Upper lobe of left lung (tissue), 6 donors: ENCODE results near the gene ZBED5. TPM values are rescaled to one million over a fixed set of nuclear protein-coding genes. Genes with fewer than 3 reads are reported as not detected.
"Not testable (repeated sequence)": the region's sequence is repeated elsewhere in the genome, so short reads cannot be mapped to it uniquely, and the experiment has no call there.

Experiments used
- ATAC-seq, 2 donors: fragments of 200-7000 bp; cut with Tn5 transposase; one replicate each; pipeline ENCODE4 v1.9.1; 2022; ENCODE audit warnings: mild to moderate bottlenecking in 2 of 2, moderate library complexity in 2 of 2; ENCODE audit not compliant: low FRiP score in 2 of 2
- DNase-seq, 2 donors: peaks; one replicate each; pipeline ENCODE4 v3.0.0-alpha.2; 2019 to 2020
- H3K27ac ChIP-seq, 4 donors: fragments of 200-600 bp; sonication (generic); one replicate each; pipeline ENCODE4 v1.5.1; 2016 to 2019
- H3K27me3 ChIP-seq, 4 donors: fragments of 200-600 bp; sonication (generic); one replicate each; pipeline ENCODE4 v1.5.1; 2017 to 2019
- H3K36me3 ChIP-seq, 4 donors: fragments of 200-600 bp; sonication (generic); one replicate each; pipeline ENCODE4 v1.5.1; 2016 to 2019
- H3K4me1 ChIP-seq, 4 donors: fragments of 200-600 bp; sonication (generic); one replicate each; pipeline ENCODE4 v1.5.1; 2018 to 2019
- H3K4me3 ChIP-seq, 4 donors: fragments of 200-600 bp; sonication (generic); one replicate each; pipeline ENCODE4 v1.5.1; 2017 to 2019; ENCODE audit warnings: mild to moderate bottlenecking in 2 of 4, moderate library complexity in 1 of 4
- H3K9me3 ChIP-seq, 4 donors: fragments of 200-600 bp; sonication (generic); one replicate each; pipeline ENCODE4 v1.5.1; 2018 to 2019
- EP300 ChIP-seq, 4 donors: sonication (generic); formaldehyde crosslinking; IDR thresholded peaks; one replicate each; pipeline ENCODE4 v1.5.1; 2017; ENCODE audit warnings: antibody characterized with exemption in 4 of 4, control low read depth in 2 of 4
- POLR2A ChIP-seq, 4 donors: fragments of 450-650 bp; IDR thresholded peaks; one replicate each; pipeline ENCODE4 v1.5.1; 2016 to 2017; ENCODE audit warnings: antibody characterized with exemption in 4 of 4, mild to moderate bottlenecking in 2 of 4
- POLR2AphosphoS5 ChIP-seq, 2 donors: sonication (generic); formaldehyde crosslinking; IDR thresholded peaks; one replicate each; pipeline ENCODE4 v1.5.1; 2017; ENCODE audit warnings: antibody characterized with exemption in 2 of 2
- WGBS, 2 donors: methylation state at CpG; one replicate each; pipeline ENCODE4 v1.1.5; 2017 to 2018; 5-methylcytosine and 5-hydroxymethylcytosine counted together
- total RNA-seq, 6 donors: library from RNA; depleted of rRNA in 4 of 6; stranded (reverse); fragments of >200 nt in 4 of 6; gene quantifications; one replicate each; pipeline versions ENCODE4 v1.1.0 to v1.2.1, GENCODE V29; 2016 to 2021
- TF ChIP-seq, protein P1 (sequence below), 6 experiments: fragments of 450-650 bp in 4 of 6; fragments of 200-600 bp in 2 of 6; sonication (generic) in 2 of 6; IDR thresholded peaks; one replicate each; pipeline ENCODE4 v1.5.1; 2016 to 2019; ENCODE audit warnings: antibody characterized with exemption in 6 of 6
- donor health status: DM: no; HTN: no; CAD: no; lungs with moderate emphysema.
- donor health status: DM: no; HTN: yes; CAD: no; lungs with severe emphysema.

The ZBED5 gene
- total RNA-seq, 6 donors from 2014 or later: 14.4 to 54.6 (median 36.7) TPM

GRCh38 chr11:10828402-10828801, 29.5 kb downstream of the ZBED5 start:
- Histone ChIP-seq H3K9me3 (no peaks in the 10 kb centered on the region), H3K27me3 (no peaks in the 10 kb centered on the region), H3K4me3 (no peak overlapping the region), H3K4me1 (no peaks in the 10 kb centered on the region), H3K36me3 (no peaks in the 10 kb centered on the region), H3K27ac (no peak overlapping the region)
- TF ChIP-seq POLR2A (IDR thresholded peaks at IDR 0.05) (no peak), EP300 (IDR thresholded peaks at IDR 0.05) (no peak), POLR2AphosphoS5 (IDR thresholded peaks at IDR 0.05) (no peak)
- TF ChIP-seq, protein P1, sequence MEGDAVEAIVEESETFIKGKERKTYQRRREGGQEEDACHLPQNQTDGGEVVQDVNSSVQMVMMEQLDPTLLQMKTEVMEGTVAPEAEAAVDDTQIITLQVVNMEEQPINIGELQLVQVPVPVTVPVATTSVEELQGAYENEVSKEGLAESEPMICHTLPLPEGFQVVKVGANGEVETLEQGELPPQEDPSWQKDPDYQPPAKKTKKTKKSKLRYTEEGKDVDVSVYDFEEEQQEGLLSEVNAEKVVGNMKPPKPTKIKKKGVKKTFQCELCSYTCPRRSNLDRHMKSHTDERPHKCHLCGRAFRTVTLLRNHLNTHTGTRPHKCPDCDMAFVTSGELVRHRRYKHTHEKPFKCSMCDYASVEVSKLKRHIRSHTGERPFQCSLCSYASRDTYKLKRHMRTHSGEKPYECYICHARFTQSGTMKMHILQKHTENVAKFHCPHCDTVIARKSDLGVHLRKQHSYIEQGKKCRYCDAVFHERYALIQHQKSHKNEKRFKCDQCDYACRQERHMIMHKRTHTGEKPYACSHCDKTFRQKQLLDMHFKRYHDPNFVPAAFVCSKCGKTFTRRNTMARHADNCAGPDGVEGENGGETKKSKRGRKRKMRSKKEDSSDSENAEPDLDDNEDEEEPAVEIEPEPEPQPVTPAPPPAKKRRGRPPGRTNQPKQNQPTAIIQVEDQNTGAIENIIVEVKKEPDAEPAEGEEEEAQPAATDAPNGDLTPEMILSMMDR (IDR thresholded peaks at IDR 0.05): no peak
- WGBS, 2 donors: 95 to 97% methylated on average over 2 of the region's 2 CpGs
- no peak for ATAC-seq
- no peak for DNase-seq

DNA sequence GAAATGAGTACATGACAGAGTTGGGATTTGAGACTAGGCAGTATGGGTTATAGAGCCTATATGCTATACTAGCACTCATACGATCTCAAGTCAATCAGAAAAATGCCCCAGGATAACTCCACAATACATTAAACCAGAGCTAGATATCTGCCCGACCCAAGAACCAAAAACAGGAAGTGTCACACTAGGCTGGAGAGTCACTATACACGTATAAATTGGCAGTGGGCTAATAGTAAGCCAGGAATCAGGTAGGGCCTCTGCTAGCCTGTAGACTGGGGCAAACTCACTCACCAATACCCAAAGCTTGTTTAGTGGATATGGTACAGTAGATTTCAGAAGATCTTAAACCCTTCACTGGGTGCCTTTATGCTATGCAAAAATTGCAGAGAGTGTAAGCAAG, 33.0 kb downstream of the ZBED5 start:
- ATAC-seq (no peak), DNase-seq (no peak)
- H3K36me3 ChIP-seq: no peaks in the 10 kb centered on the region
- no peaks in the 10 kb centered on the region for H3K27me3 ChIP-seq
- 39 to 46% methylated on average over 3 of the region's 3 CpGs for WGBS, 2 donors
- no peaks in the 10 kb centered on the region for H3K4me1 ChIP-seq
- TF ChIP-seq POLR2AphosphoS5 (IDR thresholded peaks at IDR 0.05): no peak
- no peak for TF ChIP-seq EP300 (IDR thresholded peaks at IDR 0.05)
- TF ChIP-seq POLR2A (IDR thresholded peaks at IDR 0.05): no peak
- TF ChIP-seq, protein P1 (IDR thresholded peaks at IDR 0.05): no peak
- H3K9me3 ChIP-seq: no peaks in the 10 kb centered on the region
- H3K27ac ChIP-seq: no peak overlapping the region
- no peak overlapping the region for H3K4me3 ChIP-seq

- Histone ChIP-seq H3K27ac (peak overlapping the region in 1 of 4 donors; percentile 4), H3K27me3 (no peaks in the 10 kb centered on the region), H3K4me1 (no peaks in the 10 kb centered on the region), H3K9me3 (no peaks in the 10 kb centered on the region), H3K4me3 (no peak overlapping the region), H3K36me3 (no peaks in the 10 kb centered on the region)
- ATAC-seq (no peak), DNase-seq (no peak)
- WGBS, 2 donors: 44 to 62% methylated on average over 2 of the region's 2 CpGs
- no peak for TF ChIP-seq POLR2A (IDR thresholded peaks at IDR 0.05)
- TF ChIP-seq, protein P1 (IDR thresholded peaks at IDR 0.05): no peak
- no peak for TF ChIP-seq POLR2AphosphoS5 (IDR thresholded peaks at IDR 0.05)
- TF ChIP-seq EP300 (IDR thresholded peaks at IDR 0.05): no peak
Measured at GRCh38 chr11:10823152-10823579, 34.7 kb downstream of the ZBED5 start.

DNA sequence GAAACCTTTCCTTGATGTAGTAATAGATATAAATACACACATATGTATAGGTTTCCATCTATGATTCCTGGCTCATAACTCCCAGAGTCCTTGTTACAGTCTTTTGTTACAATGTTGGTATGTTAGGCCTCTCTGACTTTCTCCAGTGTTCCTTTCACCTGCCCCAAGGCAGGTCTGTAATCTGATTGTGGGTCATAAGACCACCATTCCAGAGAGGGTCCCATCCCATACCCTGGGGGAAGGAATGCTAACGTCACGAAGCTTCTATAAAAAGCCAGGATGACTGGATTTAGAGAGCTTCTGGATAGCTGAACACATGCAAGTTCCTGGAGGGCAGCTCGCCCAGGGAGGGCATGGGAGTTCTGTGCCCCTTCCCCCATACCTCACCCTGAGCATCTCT, 35.4 kb downstream of the ZBED5 start:
- H3K9me3 ChIP-seq, H3K27me3 ChIP-seq, H3K27ac ChIP-seq, H3K4me3 ChIP-seq, H3K36me3 ChIP-seq, DNase-seq, ATAC-seq, H3K4me1 ChIP-seq: not testable (repeated sequence)
- WGBS, 2 donors: 90 to 95% methylated on average over 2 to 3 of the region's 3 CpGs

DNA sequence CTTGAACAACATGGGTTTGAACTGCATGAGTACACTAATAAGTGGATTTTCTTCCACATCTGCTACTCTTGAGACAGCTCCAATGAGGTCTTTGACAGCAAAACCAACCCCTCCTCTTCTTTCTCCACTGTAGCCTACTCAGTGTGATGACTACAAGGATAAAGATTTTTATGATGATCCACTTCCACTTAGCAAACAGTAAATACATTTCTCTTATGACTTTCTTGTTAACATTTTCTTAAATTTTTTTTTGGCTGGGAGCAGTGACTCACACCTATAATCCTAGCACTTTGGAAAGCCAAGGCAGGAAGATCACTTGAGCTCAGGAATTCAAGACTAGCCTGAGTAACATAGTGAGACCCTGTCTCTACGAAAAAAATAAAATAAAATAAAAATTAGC, 39.3 kb downstream of the ZBED5 start:
- Histone ChIP-seq H3K4me3 (no peak overlapping the region), H3K36me3 (no peaks in the 10 kb centered on the region), H3K27ac (no peak overlapping the region), H3K4me1 (no peaks in the 10 kb centered on the region), H3K27me3 (no peaks in the 10 kb centered on the region), H3K9me3 (no peaks in the 10 kb centered on the region)
- ATAC-seq: no peak
- TF ChIP-seq, protein P1 (IDR thresholded peaks at IDR 0.05): no peak
- TF ChIP-seq EP300 (IDR thresholded peaks at IDR 0.05) (no peak), POLR2AphosphoS5 (IDR thresholded peaks at IDR 0.05) (no peak), POLR2A (IDR thresholded peaks at IDR 0.05) (no peak)
- WGBS, 2 donors: 92 to 95% methylated on average over 1 of the region's 1 CpG
- no peak for DNase-seq
